GM18873 (cell line): ENCODE measurements around the gene RFT1.
"Not testable (repeated sequence)": the region's sequence is repeated elsewhere in the genome, so short reads cannot be mapped to it uniquely, and the experiment has no call there.

Experiments used
- ATAC-seq: cut with Tn5 transposase; IDR thresholded peaks from one replicate; pipeline ENCODE4 v1.9.1; 2021; ENCODE audit warnings: mild to moderate bottlenecking, moderate library complexity, moderate number of reproducible peaks; ENCODE audit not compliant: unreplicated experiment, low FRiP score

Gene RFT1

DNA sequence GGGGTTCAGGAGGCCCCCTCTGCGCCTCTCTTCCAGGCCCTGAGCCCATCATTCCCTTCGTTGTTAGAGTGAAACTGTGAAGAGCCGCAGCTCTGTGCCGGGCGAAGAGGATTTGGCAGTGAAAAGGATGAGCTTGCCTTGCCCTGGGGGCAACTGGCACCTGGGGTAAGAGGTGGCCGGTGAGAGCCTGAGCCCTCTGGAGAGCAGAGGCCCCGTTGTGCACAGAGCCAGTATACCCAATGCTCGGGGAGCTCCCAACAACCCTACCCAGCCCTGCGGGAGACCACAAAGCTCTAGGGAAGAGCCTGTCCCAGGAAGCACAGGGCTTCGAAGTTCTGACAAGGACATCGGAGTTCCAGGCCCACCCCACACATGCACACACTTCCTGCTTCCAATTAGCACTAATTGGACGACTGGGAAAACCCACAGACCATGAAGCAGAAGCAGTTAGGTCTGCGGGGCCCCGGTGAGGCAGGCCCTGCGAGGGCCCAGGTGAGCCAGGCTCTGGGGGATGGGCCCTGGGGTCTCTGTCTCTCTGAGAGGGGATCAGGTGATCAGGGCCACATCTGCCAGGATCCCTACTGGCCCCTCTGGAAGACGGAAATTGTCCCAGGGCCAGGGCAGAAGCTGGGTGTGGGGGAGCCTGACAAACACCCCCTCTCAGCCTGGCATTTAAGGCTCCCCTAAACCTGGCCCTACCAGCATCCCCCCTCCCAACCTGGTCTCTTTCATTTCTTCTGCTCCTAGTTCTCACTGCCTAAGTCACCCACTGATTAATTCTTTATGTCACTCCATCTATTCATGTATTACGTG is 56.5 kb downstream of the RFT1 start:
- ATAC-seq = no peak

DNA sequence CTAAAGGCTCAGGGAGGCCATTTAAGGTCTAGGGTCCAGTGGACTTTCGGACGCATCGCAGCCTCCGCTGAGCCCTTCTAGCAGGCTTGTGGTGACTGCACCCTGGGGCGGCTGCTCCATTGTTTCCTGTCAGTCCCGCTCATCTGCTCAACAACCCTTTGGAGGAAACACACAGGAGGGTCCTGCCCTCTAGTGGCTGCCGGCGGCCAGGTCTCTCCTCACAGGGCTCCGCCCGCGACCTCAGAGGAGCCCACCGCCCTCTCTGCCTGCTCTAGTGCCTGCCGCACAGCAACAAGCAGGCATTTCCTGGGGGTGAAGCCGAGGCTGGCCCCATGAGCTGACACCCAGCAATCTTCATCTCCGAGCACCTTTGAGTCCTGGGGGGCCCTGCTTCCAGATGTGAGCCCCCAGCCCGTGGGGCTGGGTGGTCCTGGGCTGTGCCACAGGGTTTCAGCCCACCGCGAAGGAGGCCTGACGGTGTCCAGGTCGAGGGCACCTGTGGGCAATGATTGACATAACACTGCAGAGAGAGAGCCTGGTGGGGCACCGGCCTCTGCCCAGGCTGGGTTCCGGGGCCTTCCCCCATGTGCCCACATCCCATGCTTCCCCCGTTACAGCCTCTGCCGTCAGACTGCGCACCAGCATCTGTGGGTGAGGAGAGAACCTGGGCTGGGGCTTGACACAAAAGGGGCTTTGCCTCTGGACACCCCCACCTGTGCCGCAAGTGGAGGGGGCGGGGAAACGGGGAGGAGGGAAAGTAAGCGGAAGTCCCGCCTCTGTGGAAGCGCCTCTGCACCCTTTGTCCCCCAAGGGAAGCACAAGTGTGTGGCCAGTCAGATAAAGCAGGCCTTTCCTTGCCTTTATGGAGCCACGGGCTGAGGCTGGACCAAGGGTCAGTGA is 57.3 kb downstream of the RFT1 start:
- peak; percentile 57 for ATAC-seq

DNA sequence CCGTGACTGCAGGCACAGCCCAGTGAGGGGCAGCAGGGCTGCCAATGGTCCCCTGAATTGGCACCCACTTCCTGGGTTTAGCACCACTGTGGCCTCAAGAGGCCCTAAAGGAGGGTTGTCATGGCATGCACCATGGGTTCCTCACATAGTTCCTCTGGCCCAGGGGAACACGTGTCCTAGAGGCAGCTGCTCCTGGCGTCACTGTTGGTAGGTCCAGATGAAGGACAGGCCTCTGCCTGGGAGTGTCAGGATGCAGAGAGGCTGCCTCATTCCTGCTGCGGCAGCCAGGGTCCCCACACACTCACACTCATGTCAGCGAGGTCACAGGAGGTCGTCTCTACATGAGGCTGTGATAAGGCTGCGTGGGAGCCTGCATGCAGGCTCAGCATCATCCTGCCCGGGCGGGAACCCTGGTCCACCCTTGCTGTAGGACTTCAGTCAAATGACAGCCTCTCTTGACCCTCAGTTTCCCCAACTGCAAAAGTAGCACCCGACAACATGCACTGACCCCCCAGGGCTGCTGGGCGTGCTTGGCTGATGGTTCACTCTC is 58.3 kb downstream of the RFT1 start:
- no peak for ATAC-seq

DNA sequence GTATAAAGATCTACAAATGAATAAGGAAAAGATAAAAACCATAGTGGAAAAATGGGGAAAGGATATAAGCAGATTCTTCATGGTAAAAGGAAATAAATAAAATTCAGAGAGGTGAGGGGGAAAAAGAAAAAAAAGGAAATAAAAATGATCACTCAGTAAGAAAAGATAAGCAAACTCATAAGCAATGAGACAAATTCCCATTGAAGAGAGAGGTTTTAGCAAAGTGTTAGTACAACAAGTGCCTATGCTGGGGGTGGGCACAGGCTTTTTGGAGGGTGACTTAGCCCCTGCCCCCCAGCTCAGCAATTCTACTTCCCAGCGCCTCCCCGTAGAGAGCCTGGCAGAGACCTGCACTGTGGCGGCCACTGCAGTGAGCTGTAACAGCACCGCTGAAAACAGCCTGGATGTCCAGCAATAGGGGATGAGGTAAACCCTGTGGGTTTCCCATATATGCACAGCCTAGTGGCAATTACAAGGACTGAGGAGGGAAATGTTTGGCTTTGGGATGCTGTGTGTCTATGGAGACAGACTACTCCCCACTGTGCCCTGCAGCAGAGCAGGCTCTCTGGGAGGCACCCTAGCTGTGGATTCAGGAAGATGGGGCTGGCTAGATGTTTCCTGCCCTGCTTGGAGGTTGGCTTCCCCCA is 60.7 kb downstream of the RFT1 start:
- ATAC-seq = no peak

DNA sequence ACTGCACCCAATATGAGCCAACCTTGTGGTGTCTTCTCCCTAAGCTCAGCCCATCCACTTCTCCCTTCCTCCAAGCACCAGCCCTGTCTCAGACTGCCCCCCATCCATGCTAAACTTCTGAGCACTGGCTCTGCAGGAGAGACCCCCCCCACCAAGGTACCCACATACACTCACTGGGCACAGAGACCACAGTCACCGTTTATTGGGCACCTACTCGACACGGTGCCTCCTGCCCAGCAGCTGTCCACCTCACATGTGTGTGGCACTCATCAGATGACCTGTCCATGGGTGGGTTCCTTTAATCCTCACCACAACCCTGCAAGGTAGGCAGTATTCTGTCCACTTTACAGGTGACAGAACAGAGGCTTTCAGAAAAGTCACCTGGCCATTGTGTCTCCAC is 62.1 kb downstream of the RFT1 start:
- ATAC-seq = no peak

DNA sequence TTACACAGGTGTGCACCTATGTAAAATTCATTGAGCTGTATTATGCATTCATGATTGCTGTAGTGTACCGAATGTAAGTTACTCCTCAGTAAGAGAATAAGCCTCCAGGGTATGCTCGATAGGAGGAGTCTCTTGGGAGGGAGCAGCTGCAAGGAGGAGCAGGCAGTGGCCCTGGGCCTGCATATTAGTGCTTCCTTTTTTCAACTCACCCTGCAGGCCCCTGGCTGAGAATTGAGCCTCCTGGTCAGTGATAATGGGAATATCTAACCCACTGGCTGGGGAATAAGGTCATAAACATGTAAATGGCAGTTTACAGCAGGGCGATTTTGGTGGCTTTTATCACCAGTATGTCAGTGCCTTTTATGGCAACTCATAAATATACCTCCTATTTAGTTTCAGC is 62.7 kb downstream of the RFT1 start:
- no peak for ATAC-seq

DNA sequence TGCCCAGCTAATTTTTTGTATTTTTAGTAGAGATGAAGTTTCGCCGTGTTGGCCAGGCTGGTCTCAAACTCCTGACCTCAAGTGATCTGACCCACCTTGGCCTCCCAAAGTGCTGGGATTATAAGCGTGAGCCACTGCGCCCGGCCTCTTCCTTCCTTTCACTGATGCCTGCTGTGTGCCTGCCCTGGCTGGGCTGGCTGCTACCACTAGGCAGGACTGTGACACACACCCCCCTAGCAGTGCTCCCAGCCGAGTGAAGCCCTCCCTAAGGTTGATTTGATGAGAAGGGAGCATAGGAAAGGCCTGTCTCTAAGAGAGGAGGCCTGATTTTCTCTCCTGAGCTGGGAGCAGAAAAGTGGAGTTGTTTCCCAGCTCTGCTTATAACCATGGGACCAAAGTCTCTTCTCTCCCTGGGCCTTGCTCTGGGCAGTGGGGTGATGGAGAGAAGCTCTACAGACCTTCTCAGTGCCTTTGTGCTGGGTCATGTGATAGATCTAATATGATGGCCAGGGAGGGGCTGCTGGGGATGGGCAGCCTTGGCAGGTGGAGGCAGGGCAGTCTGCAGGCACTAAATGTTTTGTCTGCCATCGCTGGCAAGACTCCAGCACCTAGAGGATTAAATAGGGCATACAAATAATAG is 64.3 kb downstream of the RFT1 start:
- ATAC-seq = no peak

DNA sequence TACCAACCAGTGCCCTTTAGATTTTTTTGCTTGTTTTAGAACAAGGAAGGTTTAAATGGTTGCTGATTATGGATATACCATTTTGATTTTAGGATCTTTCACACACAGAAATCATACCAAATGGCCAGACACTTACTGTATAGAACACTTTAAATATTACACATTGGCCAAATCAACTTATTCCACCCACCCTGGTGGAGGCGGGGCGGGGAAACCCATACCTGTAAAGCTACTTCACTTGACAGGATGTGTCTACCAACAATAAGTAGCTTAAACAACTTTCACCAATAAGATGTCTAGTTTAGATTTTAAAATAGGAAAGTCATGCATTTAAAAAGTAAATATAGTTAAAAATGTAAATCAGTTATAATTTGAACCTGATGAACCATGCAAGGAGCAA is 67.3 kb downstream of the RFT1 start:
- ATAC-seq = no peak

DNA sequence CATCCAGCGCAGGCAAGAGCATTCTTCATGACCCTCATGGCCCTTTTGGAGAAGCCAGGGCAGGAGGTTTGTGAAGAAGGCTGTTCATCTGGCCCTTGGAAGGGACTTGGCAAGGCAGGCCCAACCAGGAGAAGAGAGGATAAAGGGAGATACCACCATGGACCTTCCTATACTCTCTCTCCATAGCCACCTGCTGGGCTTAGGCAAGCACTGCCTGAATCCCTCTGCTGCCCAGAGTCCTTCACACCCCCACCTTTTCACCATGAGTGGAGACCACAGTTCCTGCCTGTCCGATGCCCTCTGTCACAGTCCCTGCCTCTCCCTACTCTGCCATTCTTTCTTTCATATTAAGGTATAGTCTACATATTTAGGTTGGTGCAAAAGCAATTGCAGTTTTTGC is 73.8 kb downstream of the RFT1 start:
- ATAC-seq = no peak

DNA sequence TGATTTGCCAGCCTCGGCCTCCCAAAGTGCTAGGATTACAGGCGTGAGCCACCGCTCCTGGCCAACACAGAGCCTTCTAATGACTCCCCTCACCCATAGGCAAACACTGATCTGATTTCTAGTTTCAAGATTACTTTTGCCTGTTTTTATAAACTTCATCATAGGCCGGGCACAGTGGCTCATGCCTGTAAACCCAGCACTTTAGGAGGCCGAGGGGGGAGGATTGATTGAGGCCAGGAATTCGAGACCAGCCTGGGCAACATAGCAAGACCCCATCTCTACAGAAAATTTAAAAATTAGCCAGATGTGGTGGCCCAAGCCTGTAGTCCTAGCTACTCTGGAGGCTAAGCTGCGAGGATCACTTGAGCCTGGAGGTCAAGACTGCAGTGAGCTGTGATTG is 76.0 kb downstream of the RFT1 start:
- ATAC-seq = not testable (repeated sequence)

DNA sequence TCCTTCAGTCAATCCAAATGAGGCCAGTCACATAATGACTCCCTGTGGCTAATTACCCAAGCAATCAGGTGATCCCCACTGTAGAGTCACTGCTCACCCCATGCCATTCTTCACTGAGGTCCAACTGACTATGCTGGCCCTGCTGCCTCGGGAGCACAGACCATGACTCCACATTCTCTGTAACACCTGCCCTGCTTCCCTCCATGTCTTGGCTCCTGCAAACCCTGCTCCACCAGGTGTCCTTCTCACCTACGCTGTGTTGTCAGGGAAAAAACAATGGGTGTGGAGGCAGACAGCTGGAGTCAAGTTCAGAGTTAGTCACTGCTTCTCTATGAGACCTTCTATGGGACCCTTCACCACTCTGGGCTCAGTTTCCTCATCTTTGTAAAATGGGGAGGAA is 78.3 kb downstream of the RFT1 start:
- ATAC-seq = no peak

DNA sequence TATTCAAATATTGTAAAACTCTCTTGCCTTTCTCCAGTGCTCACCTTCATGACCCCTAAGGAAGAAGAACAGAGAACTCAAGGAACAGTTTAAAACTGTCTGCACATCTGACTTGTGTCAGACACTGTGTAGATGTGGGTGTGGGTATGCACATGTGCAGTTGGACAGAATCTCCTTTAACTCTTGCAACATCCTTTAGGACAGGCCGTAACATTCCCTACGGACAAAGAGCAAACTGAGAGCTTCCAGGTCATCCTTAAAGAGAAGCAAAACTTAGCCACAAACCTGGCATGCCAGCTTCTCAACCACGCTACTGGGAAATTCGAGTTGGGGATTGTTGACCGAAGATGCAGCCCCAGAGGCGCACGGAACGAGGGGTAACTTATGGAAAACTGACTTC is 80.2 kb downstream of the RFT1 start:
- ATAC-seq = no peak

DNA sequence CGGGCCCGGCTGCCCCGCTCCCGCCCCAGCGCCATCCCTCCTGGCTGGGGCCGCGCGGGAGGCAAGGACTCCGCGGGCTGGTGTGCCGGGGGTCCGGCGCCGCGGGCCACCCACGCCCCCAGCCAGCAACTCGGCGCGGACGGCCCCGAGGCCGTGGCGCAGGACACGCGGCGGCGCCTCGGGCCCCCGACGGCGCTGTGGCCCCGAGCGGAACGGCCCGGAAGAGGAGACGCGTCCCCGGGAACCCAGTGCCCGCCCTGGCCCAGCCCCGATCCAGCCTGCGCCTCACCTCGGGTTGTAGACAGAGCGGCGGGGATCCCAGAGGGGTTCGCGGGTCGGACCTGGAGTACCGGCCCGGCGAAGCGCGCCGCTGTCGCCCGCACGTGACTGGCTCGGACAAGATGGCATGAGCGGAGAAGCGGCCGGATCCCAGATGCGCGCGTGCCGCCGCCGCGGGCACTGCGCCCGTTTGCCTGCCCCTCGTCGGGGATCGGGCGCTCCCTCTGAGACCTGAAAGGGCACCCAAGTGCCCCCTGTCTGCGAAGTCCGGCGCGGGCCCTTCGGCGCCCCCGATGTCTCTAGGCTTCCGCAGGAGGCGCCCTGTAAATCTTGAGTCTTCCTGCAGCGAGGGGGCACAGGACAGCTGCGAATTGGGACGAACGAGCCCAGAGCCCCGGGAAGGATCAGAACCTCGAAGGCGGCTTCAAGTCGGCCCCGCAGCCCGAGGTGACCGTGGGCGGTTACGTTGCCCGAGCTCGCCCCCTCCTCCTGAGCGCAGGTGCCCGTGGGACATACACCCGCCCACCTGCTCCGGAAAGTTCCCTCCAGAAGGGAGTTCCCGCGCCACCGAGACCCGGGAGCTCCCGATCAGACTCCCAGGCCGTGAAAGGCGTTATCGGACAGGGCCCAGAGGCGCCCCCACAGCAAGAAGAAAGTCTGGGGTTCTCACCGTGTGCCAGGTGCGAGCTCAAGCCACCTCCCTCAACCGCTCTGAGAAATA is 83.8 kb downstream of the RFT1 start:
- ATAC-seq = peak; percentile 36

DNA sequence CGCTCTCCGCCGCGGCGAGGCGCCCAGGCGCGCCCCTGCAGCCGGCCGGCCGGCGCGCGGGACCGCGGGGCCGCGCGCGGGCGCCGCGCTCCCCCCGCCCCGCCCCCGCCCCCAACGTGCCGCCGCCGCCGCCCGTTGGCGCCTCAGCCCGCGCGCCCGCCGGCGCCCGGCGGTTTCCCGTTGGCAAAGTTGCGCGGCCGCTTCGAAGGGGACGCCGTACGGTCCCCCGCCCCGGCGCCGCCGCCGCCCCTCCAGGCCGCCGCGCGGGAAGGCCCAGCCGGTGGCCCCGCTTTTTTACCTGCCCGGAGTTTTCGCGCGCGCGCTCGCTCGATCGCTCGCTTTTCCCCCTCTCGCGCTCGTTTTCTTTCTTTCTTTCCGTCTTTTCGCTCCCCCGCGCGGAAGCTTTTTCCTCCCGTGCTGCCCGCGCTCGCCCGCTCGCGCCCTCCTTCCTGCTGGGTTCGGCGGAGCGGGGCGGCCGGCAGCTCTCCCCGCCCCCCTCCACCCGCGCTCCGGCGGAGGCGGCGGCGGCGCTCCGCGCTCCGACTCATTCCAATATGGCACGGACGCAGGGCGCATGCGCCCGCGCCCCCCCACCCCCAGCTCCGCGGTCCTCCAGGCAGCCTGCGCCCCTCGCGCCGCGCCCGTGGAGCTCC is 84.6 kb downstream of the RFT1 start, which contains the start of gene SFMBT1:
Gene SFMBT1, minus strand, starts transcription at position 556 of the 653 bp plus-strand sequence. CDS start 76,945 bp downstream, outside the sequence.
- ATAC-seq = peak; percentile 15

DNA sequence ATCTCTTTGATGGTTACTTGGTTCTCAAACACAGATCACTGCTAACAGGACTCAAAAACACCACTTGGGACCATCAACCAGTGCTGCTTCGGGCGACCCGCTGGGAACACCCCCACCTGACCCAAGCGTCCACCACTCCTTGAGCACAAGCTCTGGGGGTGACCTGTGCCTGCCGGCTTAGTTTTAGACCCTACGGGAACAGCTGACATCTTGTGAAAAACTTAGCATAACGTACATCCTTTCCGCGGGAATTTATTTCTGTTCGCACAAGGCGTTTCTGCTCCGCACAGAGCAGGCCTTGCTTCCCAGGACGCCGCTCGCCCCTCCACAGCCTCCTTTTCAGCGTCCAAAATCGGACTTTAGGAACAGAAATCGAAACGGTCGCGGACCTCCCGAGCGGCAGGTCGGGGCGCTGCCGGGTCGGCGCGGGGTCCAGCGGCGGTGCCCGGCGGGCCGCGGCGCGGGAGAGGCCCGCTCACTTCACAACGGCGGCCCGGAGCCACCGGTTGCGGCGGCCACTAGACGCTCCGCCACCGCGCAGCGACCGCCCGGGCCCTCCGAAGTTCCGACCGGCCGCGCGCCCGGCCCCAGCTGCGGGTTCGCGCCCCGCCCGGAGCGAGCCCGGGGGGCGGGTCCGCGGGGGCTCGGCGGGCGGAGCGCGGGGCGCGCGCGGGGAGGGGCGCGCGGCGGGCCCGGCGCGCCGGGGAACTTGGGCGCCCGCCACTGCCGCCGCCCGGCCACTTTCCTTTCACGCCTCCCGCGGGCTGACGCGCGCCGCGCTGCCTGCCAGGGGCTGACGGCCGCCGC is 85.3 kb downstream of the RFT1 start:
- ATAC-seq = peak; percentile 25

DNA sequence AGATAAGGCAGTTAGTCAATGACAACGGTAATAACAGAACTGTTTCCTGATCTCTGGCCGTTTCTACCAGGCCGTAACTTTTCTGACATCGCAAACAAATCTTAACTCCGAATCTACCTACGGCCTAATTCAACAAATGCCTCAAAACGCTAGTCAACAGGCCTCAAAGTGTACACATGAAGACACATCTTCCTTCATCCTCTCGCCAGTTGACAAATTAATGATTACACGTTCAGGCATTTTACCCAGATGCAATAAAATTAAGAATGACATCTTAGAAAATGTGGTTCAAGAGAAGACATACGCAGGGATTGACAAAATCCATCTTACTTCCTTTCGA is 85.9 kb downstream of the RFT1 start:
- no peak for ATAC-seq

DNA sequence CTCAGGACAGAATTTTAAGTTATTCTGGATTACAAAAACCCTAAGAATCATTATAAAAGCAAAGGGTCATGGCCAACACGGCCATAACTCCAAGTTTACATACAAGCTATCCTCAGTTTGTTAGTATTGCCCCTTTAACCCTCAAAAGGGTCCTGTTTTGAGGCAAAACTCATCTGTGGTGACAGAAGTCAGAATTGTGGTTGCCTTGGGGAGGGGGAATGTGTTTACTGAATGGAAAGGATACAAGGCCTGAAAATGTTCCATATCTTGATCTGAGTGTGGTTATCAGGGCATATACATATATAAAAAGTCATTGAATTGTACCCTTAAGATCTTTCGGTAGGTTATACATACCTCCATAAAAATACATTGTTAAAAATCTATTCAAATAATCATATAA is 86.5 kb downstream of the RFT1 start:
- no peak for ATAC-seq

DNA sequence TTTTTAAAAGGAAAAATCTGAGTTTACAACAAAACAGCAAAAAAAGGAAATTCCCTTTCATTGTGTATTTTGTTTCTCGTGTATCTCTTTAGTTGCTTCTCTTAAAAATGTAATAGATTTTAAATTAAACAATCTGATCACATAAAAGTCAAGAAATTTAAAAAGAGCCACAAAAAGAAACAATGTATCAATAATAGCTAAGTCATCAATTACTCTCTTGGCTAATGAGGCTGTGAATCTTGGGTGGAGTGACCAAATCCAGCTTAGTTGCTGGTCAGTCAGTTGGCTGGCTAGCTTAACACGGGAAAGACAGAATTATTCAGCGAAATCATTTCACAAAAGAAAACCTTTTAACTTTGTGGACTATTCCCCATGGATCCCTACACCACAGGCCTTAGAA is 87.6 kb downstream of the RFT1 start:
- ATAC-seq = no peak
